Left hindlimb (tissue), 1 donor: ENCODE results near the gene PNPLA4.

Experiments
- DNase-seq: peaks from one replicate; pipeline ENCODE4 v3.0.0-alpha.2; 2018

The PNPLA4 gene

DNA sequence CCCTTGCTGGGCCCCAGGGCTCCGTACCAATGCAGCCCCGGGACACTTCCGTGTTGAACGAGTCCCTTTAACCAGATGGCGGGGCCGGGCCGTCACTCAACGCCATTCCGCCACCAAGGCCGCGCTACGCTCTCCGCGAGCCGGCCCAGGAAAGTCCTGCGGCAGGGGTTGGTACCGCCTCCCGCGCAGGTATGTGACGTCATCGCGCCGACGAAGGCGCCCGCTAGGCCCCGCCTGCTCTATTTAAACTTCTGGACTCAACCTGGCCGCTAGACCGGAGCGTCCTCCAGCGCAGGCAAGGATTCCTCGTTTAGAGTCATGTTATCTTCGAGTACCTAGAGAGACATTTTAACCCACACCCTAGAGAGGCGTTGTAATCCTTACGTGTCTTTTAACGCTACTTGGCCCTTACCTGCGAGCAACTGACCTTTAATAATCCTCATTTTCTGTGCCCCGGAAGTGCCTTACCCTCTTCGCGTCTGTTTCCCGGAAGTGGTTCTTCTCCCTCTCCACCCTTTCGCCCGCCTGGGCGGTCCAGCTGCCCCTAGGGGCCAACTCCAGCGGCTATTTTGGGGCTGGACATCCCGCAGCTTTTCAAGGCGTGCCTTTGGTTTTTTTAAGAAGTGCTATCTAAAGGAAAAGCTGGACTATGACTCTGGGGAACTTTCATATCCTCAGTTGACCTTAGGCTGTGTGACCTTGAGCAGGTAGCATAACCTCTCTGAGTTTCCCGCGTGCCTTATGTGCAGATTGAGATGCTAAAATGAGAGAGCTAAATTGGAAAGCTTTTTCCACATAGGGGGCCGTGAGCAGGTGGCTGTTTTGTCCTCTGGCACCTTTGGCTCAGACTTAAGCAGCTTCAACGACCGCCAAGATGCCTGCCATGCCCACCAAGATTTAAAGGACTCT is at the start of gene PNPLA4:
Gene PNPLA4, minus strand, starts transcription at position 155 of the 909 bp plus-strand sequence. CDS start 1,294 bp downstream, outside the sequence.
- peak; percentile 87 for DNase-seq

DNA sequence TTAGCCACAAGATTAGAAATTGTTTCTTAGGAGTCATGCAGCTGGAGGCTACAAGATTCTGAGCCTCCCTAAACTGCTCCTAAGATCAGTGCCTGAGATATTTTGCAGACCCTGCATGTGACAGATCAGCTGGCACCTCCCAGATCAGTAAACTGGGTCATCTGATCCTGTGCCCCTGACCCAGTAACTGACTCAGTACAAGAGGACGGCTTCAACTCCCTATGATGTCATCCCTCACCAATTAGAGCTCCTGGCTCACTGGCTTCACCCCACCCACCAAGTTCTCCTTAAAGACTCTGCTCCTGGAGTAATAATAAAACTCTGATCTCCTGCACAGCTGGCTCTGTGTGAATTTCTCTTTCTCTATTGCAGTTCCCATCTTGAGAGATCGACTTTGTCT is 45.4 kb upstream of the PNPLA4 start:
- DNase-seq = no peak

DNA sequence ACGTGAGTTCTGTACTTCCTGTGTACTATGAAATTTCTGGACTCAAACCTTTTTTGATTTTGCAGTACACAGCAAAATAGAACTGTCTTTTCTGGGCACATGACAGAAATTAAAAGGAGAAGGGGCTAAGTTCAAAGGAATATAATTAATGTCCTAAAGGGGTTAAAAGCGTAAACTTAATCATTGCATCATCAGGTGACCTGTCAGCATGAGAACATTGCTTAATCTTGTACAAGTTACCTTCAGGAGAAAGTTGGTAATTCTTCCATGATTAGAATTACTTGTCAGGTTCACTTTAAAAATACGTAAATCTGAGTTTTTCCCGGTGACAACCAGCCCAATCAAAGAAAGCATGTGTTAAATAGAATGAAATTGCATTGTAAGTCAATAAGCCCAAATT is 43.2 kb upstream of the PNPLA4 start:
- no peak for DNase-seq

DNA sequence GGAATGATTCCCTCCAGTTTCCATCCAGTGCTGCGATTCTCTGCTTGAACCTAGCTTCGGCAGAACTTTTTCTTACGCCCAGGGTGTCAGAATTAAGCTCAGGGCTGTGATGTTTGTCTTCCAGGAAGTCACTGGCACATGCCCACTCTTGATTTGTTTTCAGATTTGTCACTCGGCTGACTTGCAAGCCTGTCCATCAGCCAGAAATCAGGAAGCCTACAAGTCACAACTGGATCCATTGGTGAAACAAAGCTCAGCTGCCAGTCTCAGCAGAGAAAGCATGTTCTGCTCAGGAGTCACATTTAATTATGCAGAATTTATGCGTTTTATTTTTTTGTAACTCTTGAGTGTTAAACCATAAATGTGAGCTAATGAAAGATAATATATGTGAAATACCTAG is 38.2 kb upstream of the PNPLA4 start:
- DNase-seq = no peak

- no peak for DNase-seq
Observed at GRCh38 chrX:7960246-7960645, 33.0 kb upstream of the PNPLA4 start.

DNA sequence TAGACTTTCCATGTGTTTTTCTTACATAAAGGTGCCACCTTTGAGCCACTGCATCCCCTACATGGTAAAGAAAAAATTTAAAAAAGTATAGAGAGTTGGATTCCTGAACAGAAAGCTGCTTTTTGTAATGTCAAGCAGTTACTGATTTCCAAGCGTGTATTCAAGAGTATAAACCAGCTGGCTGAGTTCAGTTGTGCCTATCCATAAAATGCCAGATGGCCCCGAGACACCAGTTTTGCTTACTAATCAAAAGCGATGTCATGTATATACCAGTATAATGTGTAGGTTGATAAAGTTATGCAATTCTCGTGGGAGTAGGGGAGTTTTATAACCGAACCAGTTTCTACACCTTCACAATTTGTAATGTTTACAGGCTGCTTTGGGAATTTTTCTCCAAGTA is 26.2 kb upstream of the PNPLA4 start:
- DNase-seq = no peak

DNA sequence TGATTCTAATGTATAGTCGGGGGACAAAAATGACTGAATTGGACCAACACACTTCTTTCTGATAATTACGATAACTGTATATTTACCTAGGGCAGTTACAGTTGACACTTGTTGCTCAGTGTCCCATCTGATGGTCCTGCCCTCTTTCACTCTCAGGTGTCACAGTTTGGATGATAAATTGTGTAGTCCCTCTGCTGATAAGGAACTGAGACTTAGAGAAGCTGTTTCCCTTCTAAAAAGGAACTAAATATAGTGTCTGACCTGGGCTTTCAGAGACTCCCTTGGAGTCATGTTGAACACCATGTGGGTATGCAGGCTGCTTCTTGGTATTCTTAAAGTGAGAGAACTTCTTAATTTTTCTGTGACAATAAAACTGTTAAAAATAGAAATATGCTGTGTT is 23.7 kb upstream of the PNPLA4 start:
- no peak for DNase-seq

DNA sequence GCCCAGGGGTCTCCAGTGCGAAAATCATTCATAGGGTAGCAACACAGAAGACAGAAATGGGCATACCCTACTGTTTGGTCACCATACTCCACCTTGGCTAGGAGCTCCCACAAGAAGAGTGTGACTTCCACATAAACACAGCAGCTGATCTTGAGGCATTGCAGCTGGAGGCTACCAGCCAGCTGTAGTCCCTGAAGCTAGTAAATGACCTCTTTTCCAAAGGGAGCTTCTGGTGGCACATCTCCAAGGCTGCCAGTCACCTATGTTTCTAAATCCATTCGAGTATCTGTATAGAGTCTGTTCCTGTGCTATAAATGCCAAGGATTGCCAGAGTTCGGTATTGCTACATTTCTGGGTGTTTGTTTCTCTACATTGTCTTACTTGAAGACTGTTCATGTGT is 21.3 kb upstream of the PNPLA4 start:
- no peak for DNase-seq

DNA sequence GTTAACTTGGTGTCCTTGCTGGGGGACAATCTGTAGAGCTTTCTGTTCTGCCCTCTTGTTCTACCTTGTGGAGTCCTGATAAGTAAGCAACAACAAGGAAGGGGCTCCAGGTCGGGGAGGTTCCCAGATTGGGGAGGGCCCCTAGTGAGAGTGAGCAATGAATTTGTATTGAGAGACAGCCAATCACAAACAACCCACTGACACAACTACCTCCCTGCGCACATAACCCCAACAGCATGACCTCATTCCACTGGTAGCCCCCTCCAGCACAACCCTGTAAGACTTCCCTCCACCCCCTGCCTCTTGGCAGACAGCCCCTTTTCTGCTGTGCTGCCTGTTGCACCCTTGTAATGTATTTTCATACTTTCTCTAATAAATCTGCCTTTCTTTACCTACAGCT is 19.7 kb upstream of the PNPLA4 start:
- DNase-seq = no peak

DNA sequence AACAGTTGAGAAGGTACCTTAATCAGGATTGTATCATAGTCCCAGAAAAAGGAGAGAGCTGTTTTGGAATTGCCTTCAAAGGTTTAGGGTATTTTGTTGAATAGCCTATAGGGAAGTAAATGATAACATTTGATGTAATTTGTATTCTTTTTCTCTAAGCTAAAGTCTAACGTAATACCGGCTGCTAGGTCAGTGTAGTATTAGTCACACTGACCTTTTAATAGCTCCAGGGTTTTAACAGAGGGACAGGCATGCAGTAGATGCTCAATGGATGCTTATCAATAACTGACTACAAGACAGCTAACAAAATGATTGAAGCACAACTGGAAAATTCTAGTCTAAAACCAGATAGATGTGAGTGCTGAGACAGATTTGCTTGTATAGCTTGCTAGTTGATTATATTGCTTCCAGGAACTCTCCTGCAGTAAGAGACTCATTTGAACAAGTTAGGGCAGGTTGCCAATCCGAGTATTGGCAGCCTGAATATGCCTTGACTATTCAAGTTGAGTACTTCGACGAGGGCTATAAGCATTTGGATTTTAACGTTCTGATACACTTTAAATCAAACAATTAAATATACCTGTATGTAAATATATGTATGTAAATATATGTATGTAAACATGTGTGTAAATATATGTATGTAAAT is 16.5 kb upstream of the PNPLA4 start:
- no peak for DNase-seq

DNA sequence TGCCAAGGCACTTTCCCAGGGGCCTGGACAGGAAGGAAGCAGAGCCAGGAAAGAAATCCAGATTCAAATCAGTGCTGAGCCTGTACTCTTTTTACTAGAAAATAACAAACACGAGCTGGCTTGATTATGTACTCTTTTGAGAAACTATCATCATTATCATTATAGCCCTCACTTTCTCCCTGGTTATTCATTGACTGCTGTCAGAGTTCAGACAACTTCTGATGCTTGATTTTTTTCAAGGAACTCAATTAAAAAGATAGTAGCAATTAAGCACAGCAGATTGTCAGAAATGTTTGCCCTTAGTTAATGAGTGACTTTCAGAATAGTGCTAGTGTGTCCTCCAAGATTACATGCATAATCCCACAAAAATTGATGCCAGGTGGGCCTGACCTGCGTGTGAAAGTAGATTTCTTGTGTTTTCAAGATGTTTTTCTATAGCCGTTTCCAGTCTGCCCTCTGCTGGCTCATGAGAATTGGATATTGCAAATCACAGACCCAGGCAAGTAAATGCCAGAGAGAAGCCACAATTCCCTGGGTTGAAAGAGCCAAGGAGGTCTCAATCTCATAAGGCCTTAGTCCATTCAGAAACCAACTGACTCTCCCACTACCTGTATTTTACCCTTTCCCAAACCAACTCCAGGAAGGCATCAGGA is 14.3 kb upstream of the PNPLA4 start:
- no peak for DNase-seq

DNA sequence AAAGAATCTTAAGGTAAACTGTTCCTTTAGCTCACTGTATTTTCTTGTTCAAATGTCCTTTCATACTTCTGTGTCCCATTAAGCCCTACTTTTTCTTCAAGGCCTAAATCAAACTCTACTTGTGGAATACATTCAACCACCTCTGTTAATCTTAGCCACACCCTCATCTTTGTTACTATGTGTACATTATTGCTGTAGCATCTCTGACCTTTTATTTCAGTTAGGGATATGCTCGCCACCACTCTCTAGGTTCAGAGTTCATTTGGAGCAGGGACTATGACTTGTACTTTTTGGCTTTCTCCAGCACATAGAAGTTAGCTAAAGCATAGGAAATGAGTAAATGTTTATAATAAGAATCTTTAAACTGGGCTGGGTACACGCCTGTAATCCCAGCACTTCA is 6.8 kb upstream of the PNPLA4 start:
- DNase-seq = no peak

- peak; percentile 29 for DNase-seq
Observed at GRCh38 chrX:7926914-7927258, 327 bp downstream of the PNPLA4 start.

DNA sequence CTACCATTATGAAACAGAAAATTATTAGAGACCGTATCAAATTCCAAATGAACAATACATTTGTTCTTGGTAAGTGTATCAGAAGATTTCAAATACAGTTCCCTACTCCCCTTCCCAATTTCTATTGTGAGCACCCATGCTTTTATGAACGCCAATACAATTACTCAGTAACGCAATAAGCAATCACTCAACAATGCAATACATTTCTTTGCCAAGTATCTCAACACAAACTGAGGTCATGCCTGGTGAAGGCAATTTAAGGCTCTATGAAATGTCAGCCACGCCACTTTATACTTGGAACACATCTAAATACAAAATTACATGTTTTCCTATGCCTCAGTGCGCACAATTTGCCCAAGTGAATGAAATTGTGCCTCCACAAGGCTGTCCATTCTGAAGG is 712 bp downstream of the PNPLA4 start:
- no peak for DNase-seq

- peak; percentile 34 for DNase-seq
Observed at GRCh38 chrX:7925867-7926472, 1.2 kb downstream of the PNPLA4 start.

DNA sequence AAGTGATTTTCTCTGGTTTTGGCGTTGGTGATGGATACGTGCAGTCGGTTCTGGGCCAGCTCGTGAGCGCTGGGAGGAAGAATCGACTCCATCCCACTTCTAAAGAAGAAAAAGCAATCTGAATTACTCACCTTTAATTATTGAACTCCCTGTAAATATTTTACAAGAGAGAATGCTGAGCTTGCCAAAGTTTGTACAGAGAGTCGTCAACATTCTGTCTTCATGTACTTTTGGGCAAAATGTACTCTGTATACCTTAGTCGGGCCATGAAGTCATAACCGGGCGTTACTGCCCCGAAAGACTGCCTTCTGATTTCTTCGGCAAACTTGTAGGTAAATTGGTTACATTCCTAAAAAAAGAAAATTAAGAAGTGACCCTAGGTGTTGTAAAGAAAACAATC is 5.5 kb downstream of the PNPLA4 start:
- DNase-seq = no peak

- no peak for DNase-seq
Observed at GRCh38 chrX:7908821-7909220, 18.4 kb downstream of the PNPLA4 start.

GRCh38 chrX:7904562-7904961 is 22.7 kb downstream of the PNPLA4 start:
- no peak for DNase-seq

GRCh38 chrX:7891928-7892327 is 35.3 kb downstream of the PNPLA4 start:
- no peak for DNase-seq

GRCh38 chrX:7889680-7890079 is 37.5 kb downstream of the PNPLA4 start:
- DNase-seq = no peak

GRCh38 chrX:7889135-7889534 is 38.1 kb downstream of the PNPLA4 start:
- DNase-seq = no peak

GRCh38 chrX:7876957-7877356 is 50.3 kb downstream of the PNPLA4 start:
- DNase-seq = no peak

GRCh38 chrX:7872042-7872441 is 55.2 kb downstream of the PNPLA4 start:
- DNase-seq = no peak

GRCh38 chrX:7852166-7852565 is 75.0 kb downstream of the PNPLA4 start:
- DNase-seq = no peak
